HCT116 (cell line): ENCODE data around the gene MAGEC3. TPM values are rescaled to one million over a fixed set of nuclear protein-coding genes. Genes with fewer than 3 reads are reported as not detected.

Experiments
- ATAC-seq: fragments of 200-7000 bp; cut with Tn5 transposase; 2 replicates; pipeline ENCODE4 v1.9.1; 2020; ENCODE audit warnings: mild to moderate bottlenecking, moderate library complexity
- BruUV-seq: library from RNA; stranded (reverse); fragments of 400-500 nt; replicated peaks from 2 replicates; lab custom pipeline; 2021; lab: Mats Ljungman, UMichigan
- CTCF ChIA-PET: fragments of 300-600 bp; sonication (Branson Sonifier 250); formaldehyde crosslinking; loops from one replicate; lab custom pipeline; 2021; ENCODE audit warnings: antibody characterized with exemption; lab: Charles Lee
- POLR2A ChIA-PET: fragments of 300-600, 350-600 bp; sonication (Branson Sonifier 250); formaldehyde crosslinking; loops from one replicate; lab custom pipeline; 2021; ENCODE audit warnings: antibody characterized with exemption; lab: Charles Lee
- RAD21 ChIA-PET, 2 experiments: fragments of 300-600 bp; sonication (Branson Sonifier 250); formaldehyde crosslinking; loops; one replicate each; lab custom pipeline; 2023; ENCODE audit warnings: low total read pairs in 2 of 2; ENCODE audit not compliant: uncharacterized antibody in 2 of 2, unreplicated experiment in 2 of 2, low non-redundant PET in 1 of 2; lab: Charles Lee
- DNase-seq: peaks from one replicate; pipeline ENCODE4 v3.0.0-alpha.2; 2010; ENCODE audit warnings: low read depth, low spot score
- H2AFZ ChIP-seq: fragments of 200-600 bp; shearing (Covaris generic), sonication (generic); 2 replicates; pipeline ENCODE4 v1.6.1; 2017; ENCODE audit warnings: low read depth, mixed run types, mixed read lengths, antibody characterized with exemption, low read length; ENCODE audit not compliant: poor library complexity, severe bottlenecking
- H3K27ac ChIP-seq: 2 replicates; pipeline ENCODE4 v1.5.1; 2012; ENCODE audit warnings: low read depth, low read length
- H3K27me3 ChIP-seq: fragments of 200-600 bp; sonication (generic); 2 replicates; pipeline ENCODE4 v1.6.1; 2016; ENCODE audit warnings: mixed run types, low read length, mixed read lengths; ENCODE audit not compliant: insufficient read depth
- H3K36me3 ChIP-seq, 2 experiments: fragments of 200-500 bp in 1 of 2; fragments of 200-600 bp in 1 of 2; sonication (Bioruptor generic) in 1 of 2; sonication (generic) in 1 of 2; 2 replicates each; pipeline versions ENCODE4 v1.5.1 to v1.6.1; 2014 to 2016; ENCODE audit warnings: low read length in 2 of 2, inconsistent platforms in 1 of 2, mixed read lengths in 1 of 2, mixed run types in 1 of 2; ENCODE audit not compliant: insufficient read depth in 2 of 2, control insufficient read depth in 1 of 2
- H3K4me1 ChIP-seq, 2 experiments: fragments of 200-600 bp in 1 of 2; sonication (generic) in 1 of 2; 2 replicates each; pipeline versions ENCODE4 v1.5.1 to v1.6.1; 2012 to 2017; ENCODE audit warnings: low read length in 2 of 2, inconsistent platforms in 1 of 2, mild to moderate bottlenecking in 1 of 2, mixed read lengths in 1 of 2, mixed run types in 1 of 2, moderate library complexity in 1 of 2; ENCODE audit not compliant: insufficient read depth in 2 of 2, control insufficient read depth in 1 of 2
- H3K4me2 ChIP-seq: fragments of 200-600 bp; sonication (generic); 2 replicates; pipeline ENCODE4 v1.6.1; 2017; ENCODE audit warnings: mixed run types, low read length, mixed read lengths
- H3K4me3 ChIP-seq, 2 experiments: fragments of 200-600 bp in 1 of 2; sonication (generic) in 1 of 2; replicated peaks in 1 of 2; 2 replicates each; pipeline ENCODE4 v1.5.1; 2011 to 2016; ENCODE audit warnings: low read length in 2 of 2, control low read depth in 1 of 2, low read depth in 1 of 2, mild to moderate bottlenecking in 1 of 2, mixed read lengths in 1 of 2, mixed run types in 1 of 2
- H3K79me2 ChIP-seq: fragments of 200-600 bp; sonication (generic); 2 replicates; pipeline ENCODE4 v1.6.1; 2017; ENCODE audit warnings: mild to moderate bottlenecking, mixed run types, low read length, moderate library complexity, mixed read lengths; ENCODE audit not compliant: insufficient read depth
- H3K9ac ChIP-seq: fragments of 200-600 bp; sonication (generic); 2 replicates; pipeline ENCODE4 v1.6.1; 2016; ENCODE audit warnings: low read length, mixed read lengths
- H3K9me2 ChIP-seq: fragments of 200-600 bp; sonication (generic), shearing (Covaris generic); 2 replicates; pipeline ENCODE4 v1.6.1; 2017; ENCODE audit warnings: mixed run types, mild to moderate bottlenecking, moderate library complexity; ENCODE audit not compliant: insufficient read depth
- H3K9me3 ChIP-seq, 2 experiments: fragments of 200-500 bp in 1 of 2; fragments of 200-600 bp in 1 of 2; sonication (Bioruptor generic) in 1 of 2; sonication (generic) in 1 of 2; 2 replicates each; pipeline ENCODE4 v1.6.1; 2014 to 2017; ENCODE audit warnings: low read length in 2 of 2, mixed read lengths in 2 of 2, inconsistent platforms in 1 of 2, low read depth in 1 of 2, mild to moderate bottlenecking in 1 of 2, mixed run types in 1 of 2, moderate library complexity in 1 of 2; ENCODE audit not compliant: control insufficient read depth in 1 of 2, insufficient read depth in 1 of 2
- H4K20me1 ChIP-seq: fragments of 200-600 bp; sonication (generic), shearing (Covaris generic); 2 replicates; pipeline ENCODE4 v1.6.1; 2017; ENCODE audit warnings: mixed run types, mild to moderate bottlenecking, moderate library complexity; ENCODE audit not compliant: insufficient read depth
- CBX3 ChIP-seq: IDR thresholded peaks from 2 replicates; pipeline ENCODE4 v1.6.1; 2012; ENCODE audit warnings: low read depth
- CEBPB ChIP-seq: IDR thresholded peaks from 2 replicates; pipeline ENCODE4 v1.6.1; 2012; ENCODE audit warnings: low read depth
- EGR1 ChIP-seq: IDR thresholded peaks from 2 replicates; pipeline ENCODE4 v1.6.1; 2012; ENCODE audit warnings: low read depth
- ELF1 ChIP-seq: IDR thresholded peaks from 2 replicates; pipeline ENCODE4 v1.6.1; 2012; ENCODE audit warnings: low read depth, borderline replicate concordance
- EZH2 ChIP-seq: fragments of 200-600 bp; sonication (generic); IDR thresholded peaks from 2 replicates; pipeline ENCODE4 v1.6.1; 2017; ENCODE audit warnings: antibody characterized with exemption, mixed run types
- EZH2phosphoT487 ChIP-seq: fragments of 200-600 bp; IDR thresholded peaks from 2 replicates; pipeline ENCODE4 v1.6.1; 2018; ENCODE audit warnings: antibody characterized with exemption, borderline replicate concordance
- FOSL1 ChIP-seq: IDR thresholded peaks from 2 replicates; pipeline ENCODE4 v1.6.1; 2012; ENCODE audit warnings: low read depth
- JUND ChIP-seq: IDR thresholded peaks from 2 replicates; pipeline ENCODE4 v1.6.1; 2012
- POLR2A ChIP-seq: IDR thresholded peaks from 2 replicates; pipeline ENCODE4 v1.7.0; 2011; ENCODE audit warnings: borderline replicate concordance; ENCODE audit not compliant: insufficient read depth, insufficient read length; ENCODE audit errors: extremely low read depth
- POLR2AphosphoS5 ChIP-seq: IDR thresholded peaks from 2 replicates; pipeline ENCODE4 v1.6.1; 2011; ENCODE audit warnings: mild to moderate bottlenecking, low read depth, low read length, moderate library complexity
- SP1 ChIP-seq: IDR thresholded peaks from 2 replicates; pipeline ENCODE4 v1.6.1; 2012; ENCODE audit warnings: low read depth
- SRF ChIP-seq: IDR thresholded peaks from 2 replicates; pipeline ENCODE4 v1.6.1; 2012; ENCODE audit warnings: low read depth
- ZFX ChIP-seq: fragments of 450-650 bp; IDR thresholded peaks from 2 replicates; pipeline ENCODE4 v1.6.1; 2017
- ZNF274 ChIP-seq: fragments of 200-500 bp; sonication (Bioruptor generic); IDR thresholded peaks from 2 replicates; pipeline ENCODE4 v1.6.1; 2014; ENCODE audit warnings: mild to moderate bottlenecking, low read depth, low read length, inconsistent platforms
- intact Hi-C: fragments of 100-400 bp; cut with micrococcal nuclease; formaldehyde crosslinking; loops from 2 replicates; pipeline ENCODE4 v1.10.0; 2022
- total RNA-seq: library from RNA; stranded (reverse); gene quantifications from one replicate; pipeline ENCODE4 v1.2.1, GENCODE V29; 2021; ENCODE audit not compliant: unreplicated experiment
- TF ChIP-seq, protein P1 (sequence below), 3 experiments: fragments of 200-600 bp in 1 of 3; sonication (generic) in 1 of 3; IDR thresholded peaks in 2 of 3; conservative IDR thresholded peaks in 1 of 3; 2 replicates each; pipeline ENCODE4 v1.5.1; 2012 to 2017; ENCODE audit warnings: low read depth in 2 of 3, low read length in 2 of 3, antibody characterized with exemption in 1 of 3, borderline replicate concordance in 1 of 3, control low read depth in 1 of 3, mild to moderate bottlenecking in 1 of 3, mixed read lengths in 1 of 3, mixed run types in 1 of 3, moderate library complexity in 1 of 3; ENCODE audit not compliant: insufficient read depth in 1 of 3
- TF ChIP-seq, protein P2 (sequence below): IDR thresholded peaks from 2 replicates; pipeline ENCODE4 v1.6.1; 2012
- TF ChIP-seq, protein P3 (sequence below): IDR thresholded peaks from 2 replicates; pipeline ENCODE4 v1.6.1; 2011; ENCODE audit warnings: mild to moderate bottlenecking, low read length, moderate library complexity; ENCODE audit not compliant: insufficient replicate concordance; ENCODE audit errors: extremely low read depth
- TF ChIP-seq, protein P4 (sequence below): IDR thresholded peaks from 2 replicates; pipeline ENCODE4 v1.6.1; 2012

MAGEC3 gene
- total RNA-seq, 1 experiment from 2014 or later: not detected

DNA sequence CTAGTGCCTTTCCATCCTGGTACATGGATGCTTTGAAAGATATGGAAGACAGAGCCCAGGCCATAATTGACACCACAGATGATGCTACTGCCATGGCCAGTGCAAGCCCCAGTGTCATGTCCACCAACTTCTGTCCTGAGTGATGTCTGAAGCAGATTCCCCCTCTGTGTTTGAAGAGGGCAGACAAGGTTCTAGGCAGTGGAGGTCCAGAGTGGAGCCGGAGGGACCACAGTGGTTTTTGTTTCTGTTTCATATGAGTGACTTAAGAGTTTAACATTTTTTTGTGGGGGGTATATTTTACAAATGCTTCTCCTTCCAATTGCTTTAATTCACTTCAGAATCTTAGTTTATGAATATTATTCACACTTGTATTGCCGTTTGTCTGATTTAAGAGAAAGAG lies 59.6 kb downstream of the MAGEC3 start (continued):
- TF ChIP-seq EZH2phosphoT487: no peak
- TF ChIP-seq FOSL1: no peak
- no peak for TF ChIP-seq ELF1
- no peak for TF ChIP-seq JUND
- TF ChIP-seq EZH2: no peak
- no peak for TF ChIP-seq CBX3

DNA sequence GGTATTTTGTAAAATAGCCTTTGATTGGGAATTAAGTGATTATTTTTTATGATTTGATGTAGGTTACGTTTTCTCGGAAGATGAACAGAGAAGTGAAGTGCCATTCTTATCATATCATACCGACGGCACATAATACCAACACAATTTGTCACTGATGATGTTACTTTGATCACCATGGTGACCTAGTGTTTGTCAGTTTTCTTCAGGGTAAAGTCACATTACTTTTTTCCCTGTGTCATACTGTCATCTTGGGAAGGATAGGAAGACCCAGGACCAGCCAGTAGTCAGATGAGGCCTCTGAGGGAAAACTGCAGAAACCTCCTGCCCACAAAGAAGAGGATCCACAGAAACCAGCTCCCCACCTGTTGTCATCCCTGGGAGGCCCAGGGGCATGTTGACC lies 64.2 kb downstream of the MAGEC3 start:
- H3K9me3 ChIP-seq: no peaks in the 10 kb centered on the region
- no peaks in the 10 kb centered on the region for H3K79me2 ChIP-seq
- no TSS peak for BruUV-seq
- ChIA-PET CTCF (no interaction called here), POLR2A (no interaction called here), RAD21 (no interaction called here)
- H3K9me2 ChIP-seq: no peaks in the 10 kb centered on the region
- no peak for ATAC-seq
- no peaks in the 10 kb centered on the region for H3K27me3 ChIP-seq
- intact Hi-C loops: no loop called here
- DNase-seq: no peak
- no peaks in the 10 kb centered on the region for H4K20me1 ChIP-seq
- no peak overlapping the region for H3K27ac ChIP-seq
- H3K4me1 ChIP-seq: no peaks in the 10 kb centered on the region
- no peak overlapping the region for H3K9ac ChIP-seq
- H3K36me3 ChIP-seq: no peaks in the 10 kb centered on the region
- no peak overlapping the region for H3K4me2 ChIP-seq
- H2AFZ ChIP-seq: no peak overlapping the region
- H3K4me3 ChIP-seq: no peak overlapping the region
- TF ChIP-seq ELF1 (no peak), ZFX (no peak), CEBPB (no peak), POLR2A (no peak), SP1 (no peak), EGR1 (no peak), EZH2 (no peak), SRF (no peak), ZNF274 (no peak), FOSL1 (no peak), EZH2phosphoT487 (no peak), POLR2AphosphoS5 (no peak), CBX3 (no peak)
- TF ChIP-seq, protein P1, sequence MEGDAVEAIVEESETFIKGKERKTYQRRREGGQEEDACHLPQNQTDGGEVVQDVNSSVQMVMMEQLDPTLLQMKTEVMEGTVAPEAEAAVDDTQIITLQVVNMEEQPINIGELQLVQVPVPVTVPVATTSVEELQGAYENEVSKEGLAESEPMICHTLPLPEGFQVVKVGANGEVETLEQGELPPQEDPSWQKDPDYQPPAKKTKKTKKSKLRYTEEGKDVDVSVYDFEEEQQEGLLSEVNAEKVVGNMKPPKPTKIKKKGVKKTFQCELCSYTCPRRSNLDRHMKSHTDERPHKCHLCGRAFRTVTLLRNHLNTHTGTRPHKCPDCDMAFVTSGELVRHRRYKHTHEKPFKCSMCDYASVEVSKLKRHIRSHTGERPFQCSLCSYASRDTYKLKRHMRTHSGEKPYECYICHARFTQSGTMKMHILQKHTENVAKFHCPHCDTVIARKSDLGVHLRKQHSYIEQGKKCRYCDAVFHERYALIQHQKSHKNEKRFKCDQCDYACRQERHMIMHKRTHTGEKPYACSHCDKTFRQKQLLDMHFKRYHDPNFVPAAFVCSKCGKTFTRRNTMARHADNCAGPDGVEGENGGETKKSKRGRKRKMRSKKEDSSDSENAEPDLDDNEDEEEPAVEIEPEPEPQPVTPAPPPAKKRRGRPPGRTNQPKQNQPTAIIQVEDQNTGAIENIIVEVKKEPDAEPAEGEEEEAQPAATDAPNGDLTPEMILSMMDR (IDR thresholded peaks at IDR 0.05 in 2 of 3, conservative IDR thresholded peaks at IDR 0.05 in 1 of 3; ENCODE audit: borderline replicate concordance in 1 of 3, insufficient read depth in 1 of 3, low read depth in 2 of 3, low read length in 2 of 3): no peak
- TF ChIP-seq, protein P2, sequence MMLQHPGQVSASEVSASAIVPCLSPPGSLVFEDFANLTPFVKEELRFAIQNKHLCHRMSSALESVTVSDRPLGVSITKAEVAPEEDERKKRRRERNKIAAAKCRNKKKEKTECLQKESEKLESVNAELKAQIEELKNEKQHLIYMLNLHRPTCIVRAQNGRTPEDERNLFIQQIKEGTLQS: no peak
- TF ChIP-seq, protein P3, sequence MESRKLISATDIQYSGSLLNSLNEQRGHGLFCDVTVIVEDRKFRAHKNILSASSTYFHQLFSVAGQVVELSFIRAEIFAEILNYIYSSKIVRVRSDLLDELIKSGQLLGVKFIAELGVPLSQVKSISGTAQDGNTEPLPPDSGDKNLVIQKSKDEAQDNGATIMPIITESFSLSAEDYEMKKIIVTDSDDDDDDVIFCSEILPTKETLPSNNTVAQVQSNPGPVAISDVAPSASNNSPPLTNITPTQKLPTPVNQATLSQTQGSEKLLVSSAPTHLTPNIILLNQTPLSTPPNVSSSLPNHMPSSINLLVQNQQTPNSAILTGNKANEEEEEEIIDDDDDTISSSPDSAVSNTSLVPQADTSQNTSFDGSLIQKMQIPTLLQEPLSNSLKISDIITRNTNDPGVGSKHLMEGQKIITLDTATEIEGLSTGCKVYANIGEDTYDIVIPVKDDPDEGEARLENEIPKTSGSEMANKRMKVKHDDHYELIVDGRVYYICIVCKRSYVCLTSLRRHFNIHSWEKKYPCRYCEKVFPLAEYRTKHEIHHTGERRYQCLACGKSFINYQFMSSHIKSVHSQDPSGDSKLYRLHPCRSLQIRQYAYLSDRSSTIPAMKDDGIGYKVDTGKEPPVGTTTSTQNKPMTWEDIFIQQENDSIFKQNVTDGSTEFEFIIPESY: no peak
- TF ChIP-seq, protein P4, sequence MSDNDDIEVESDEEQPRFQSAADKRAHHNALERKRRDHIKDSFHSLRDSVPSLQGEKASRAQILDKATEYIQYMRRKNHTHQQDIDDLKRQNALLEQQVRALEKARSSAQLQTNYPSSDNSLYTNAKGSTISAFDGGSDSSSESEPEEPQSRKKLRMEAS: no peak
- TF ChIP-seq, all 23 proteins: peak for 0
